GM12878 (cell line): ENCODE measurements around the gene ANKRD16. TPM values are rescaled to one million over a fixed set of nuclear protein-coding genes. Genes with fewer than 3 reads are reported as not detected.

Experiments used
- ATAC-seq: fragments of 200-7000 bp; cut with Tn5 transposase; 3 replicates; pipeline ENCODE4 v1.9.1; 2020; ENCODE audit warnings: mild to moderate bottlenecking, moderate library complexity
- BruUV-seq: library from RNA; stranded (reverse); fragments of 400-500 nt; replicated peaks from 2 replicates; lab custom pipeline; 2021; lab: Mats Ljungman, UMichigan
- CTCF ChIA-PET: fragments of 300-600 bp; sonication (Branson Sonifier 250); formaldehyde crosslinking; extraction: SDS; loops from one replicate; lab custom pipeline; 2021; ENCODE audit warnings: inconsistent platforms; lab: Yijun Ruan, JAX
- POLR2A ChIA-PET: fragments of 350-600 bp; formaldehyde crosslinking; extraction: SDS; loops from one replicate; lab custom pipeline; 2021; ENCODE audit warnings: inconsistent platforms; lab: Charles Lee
- RAD21 ChIA-PET: fragments of 300-600 bp; sonication (Branson Sonifier 250); formaldehyde crosslinking; loops from one replicate; lab custom pipeline; 2023; ENCODE audit warnings: antibody characterized with exemption; ENCODE audit not compliant: unreplicated experiment; lab: Charles Lee
- SMC1A ChIA-PET: fragments of 300-600 bp; sonication (Branson Sonifier 250); formaldehyde crosslinking; loops from one replicate; lab custom pipeline; 2023; ENCODE audit not compliant: unreplicated experiment, uncharacterized antibody; lab: Charles Lee
- DNase-seq: peaks from one replicate; pipeline ENCODE4 v3.0.0-alpha.2; 2011; ENCODE audit warnings: low read depth, low spot score
- FAIRE-seq: peaks from 3 replicates; lab custom pipeline; 2011; peaks lifted over from hg19 to GRCh38; lab: Jason Lieb, UNC
- H2AFZ ChIP-seq: 2 replicates; pipeline ENCODE4 v1.6.0; 2011; ENCODE audit warnings: low read depth, low read length, control low read depth; ENCODE audit not compliant: control insufficient read depth
- H3K27ac ChIP-seq: 2 replicates; pipeline ENCODE4 v1.5.1; 2011; ENCODE audit warnings: control low read depth; ENCODE audit not compliant: control insufficient read depth, insufficient read depth
- H3K27me3 ChIP-seq, 2 experiments: replicated peaks in 1 of 2; 2 replicates each; pipeline versions ENCODE4 v1.6.0 to v1.6.1; 2011; ENCODE audit warnings: low read length in 1 of 2; ENCODE audit not compliant: control insufficient read depth in 2 of 2, insufficient read depth in 2 of 2
- H3K36me3 ChIP-seq, 2 experiments: 2 replicates each; pipeline ENCODE4 v1.5.1; 2011; ENCODE audit warnings: low read length in 1 of 2; ENCODE audit not compliant: control insufficient read depth in 2 of 2, insufficient read depth in 2 of 2
- H3K4me1 ChIP-seq: 2 replicates; pipeline ENCODE4 v1.6.1; 2011; ENCODE audit warnings: mild to moderate bottlenecking, low read length, moderate library complexity, mixed read lengths; ENCODE audit not compliant: control insufficient read depth, insufficient read depth
- H3K4me2 ChIP-seq: 2 replicates; pipeline ENCODE4 v1.6.0; 2011; ENCODE audit warnings: control low read depth; ENCODE audit not compliant: control insufficient read depth, insufficient read depth
- H3K4me3 ChIP-seq: fragments of 200-600 bp; sonication (generic); 2 replicates; pipeline ENCODE4 v1.5.1; 2016
- H3K79me2 ChIP-seq: 2 replicates; pipeline ENCODE4 v1.6.0; 2011; ENCODE audit warnings: low read length; ENCODE audit not compliant: control insufficient read depth, insufficient read depth
- H3K9ac ChIP-seq: 2 replicates; pipeline ENCODE4 v1.8.0; 2011; ENCODE audit warnings: low read length, control low read depth, mixed read lengths; ENCODE audit not compliant: control insufficient read depth, insufficient read depth
- H3K9me3 ChIP-seq: replicated peaks from 3 replicates; pipeline ENCODE4 v1.5.1; 2011; ENCODE audit warnings: mild to moderate bottlenecking, low read length; ENCODE audit not compliant: control insufficient read depth, insufficient read depth
- H4K20me1 ChIP-seq: 2 replicates; pipeline ENCODE4 v1.6.0; 2011; ENCODE audit not compliant: control insufficient read depth, insufficient read depth
- CHD1 ChIP-seq: IDR thresholded peaks from 2 replicates; pipeline ENCODE4 v1.6.1; 2012; ENCODE audit warnings: low read depth, low read length, improper control_type of control experiment
- ETV6 ChIP-seq, 2 experiments: fragments of 450-650 bp in 1 of 2; IDR thresholded peaks in 1 of 2; conservative IDR thresholded peaks in 1 of 2; 2 replicates each; pipeline ENCODE4 v1.6.1; 2014; ENCODE audit warnings: antibody characterized with exemption in 1 of 2, borderline replicate concordance in 1 of 2, low read depth in 1 of 2, mild to moderate bottlenecking in 1 of 2, moderate library complexity in 1 of 2
- NFYA ChIP-seq: IDR thresholded peaks from 2 replicates; pipeline ENCODE4 v1.6.1; 2011; ENCODE audit warnings: low read depth, mild to moderate bottlenecking, low read length, improper control_type of control experiment, borderline replicate concordance
- RAD21 ChIP-seq: IDR thresholded peaks from 2 replicates; pipeline ENCODE4 v1.6.1; 2011; ENCODE audit warnings: mild to moderate bottlenecking, low read depth, low read length, moderate library complexity; ENCODE audit not compliant: insufficient read depth
- RFX5 ChIP-seq: IDR thresholded peaks from 2 replicates; pipeline ENCODE4 v1.6.1; 2011; ENCODE audit warnings: low read depth, low read length, improper control_type of control experiment
- TCF3 ChIP-seq: IDR thresholded peaks from 2 replicates; pipeline ENCODE4 v1.6.1; 2012; ENCODE audit warnings: low read depth, mild to moderate bottlenecking, low read length, borderline replicate concordance; ENCODE audit not compliant: insufficient read depth
- WGBS: methylation state at CpG from one replicate; pipeline ENCODE4 v1.1.6; 2016; ENCODE audit warnings: low lambda C conversion rate; ENCODE audit not compliant: insufficient replicate concordance, insufficient coverage; ENCODE audit errors: missing lambda C conversion rate; 5-methylcytosine and 5-hydroxymethylcytosine counted together
- in situ Hi-C: fragments of 300-500 bp; cut with MboI; formaldehyde crosslinking; loops from 9 replicates; pipeline ENCODE4 v1.14.3; 2018; ENCODE audit warnings: mixed read lengths
- intact Hi-C: fragments of 100-400 bp; cut with micrococcal nuclease; formaldehyde crosslinking; loops from one replicate; pipeline ENCODE4 v1.14.2; 2022; ENCODE audit not compliant: unreplicated experiment
- polyA plus RNA-seq, 11 experiments: library from polyadenylated mRNA; depleted of rRNA in 4 of 11; unstranded in 6 of 11; stranded (reverse) in 5 of 11; fragments of >200 nt; fragmentation: Nextera tagmentation in 4 of 11; fragmentation: Illumina TruSeq in 1 of 11; extraction: Ambion mirVana in 4 of 11; extraction: Trizol in 1 of 11; gene quantifications; 1 replicate in 1 of 11; 2 replicates in 10 of 11; pipeline versions ENCODE4 v1.2.1 to v1.2.3, GENCODE V29; 2011 to 2016; ENCODE audit warnings: inconsistent platforms in 2 of 11, missing spikeins in 2 of 11, low read depth in 1 of 11
- total RNA-seq, 4 experiments: library from RNA; depleted of rRNA in 3 of 4; stranded (reverse); fragments of >200 nt in 3 of 4; fragmentation: Illumina TruSeq in 1 of 4; extraction: Trizol in 1 of 4; gene quantifications; 2 replicates each; pipeline versions ENCODE4 v1.2.1 to v1.2.3, GENCODE V29; 2013 to 2021
- TF ChIP-seq, protein P1 (sequence below): fragments of 450-650 bp; IDR thresholded peaks from 2 replicates; pipeline ENCODE4 v1.6.1; 2014; ENCODE audit warnings: mild to moderate bottlenecking
- TF ChIP-seq, protein P2 (sequence below): fragments of 150-350 bp; IDR thresholded peaks from 2 replicates; pipeline ENCODE4 v1.6.1; 2016; ENCODE audit warnings: low read depth, low read length
- TF ChIP-seq, protein P3 (sequence below): IDR thresholded peaks from 2 replicates; pipeline ENCODE4 v1.6.1; 2012; ENCODE audit warnings: low read depth, low read length, improper control_type of control experiment
- TF ChIP-seq, protein P4 (sequence below): IDR thresholded peaks from 2 replicates; pipeline ENCODE4 v1.6.1; 2011; ENCODE audit warnings: low read depth, low read length, improper control_type of control experiment, borderline replicate concordance

ANKRD16 gene
- total and polyA plus RNA-seq, 10 of the 15 experiments (the other 5 are each of a cell fraction or from before 2014, with no cell fraction given) = 0.57 to 13.6 (median 4.4) TPM

DNA sequence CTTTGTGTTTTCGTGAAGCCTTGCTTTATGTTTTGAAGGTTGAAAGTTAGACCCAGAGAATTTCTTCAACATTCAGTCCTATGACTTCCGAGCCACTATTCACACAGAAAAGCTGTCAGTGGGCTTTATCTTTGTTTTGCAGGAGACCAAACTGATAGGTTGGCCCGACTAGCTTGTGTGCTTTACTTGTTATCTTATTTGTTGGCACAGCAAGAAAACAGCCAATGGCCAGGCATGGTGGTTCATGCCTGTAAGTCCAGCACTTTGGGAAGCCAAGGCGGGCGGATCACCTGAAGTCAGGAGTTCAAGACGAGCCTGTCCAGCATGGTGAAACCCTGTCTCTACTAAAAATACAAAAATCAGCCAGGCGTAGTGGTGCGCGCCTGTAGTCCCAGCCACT is 60.4 kb downstream of the ANKRD16 start:
- RAD21 ChIA-PET = interaction anchor here (1.1 kb wide), 1 partner anchor 14 kb away, joined by 4 read pairs; no protein-coding TSS in a partner anchor
- no peak for FAIRE-seq
- Histone ChIP-seq H4K20me1 (no peaks in the 10 kb centered on the region), H3K27me3 (no peaks in the 10 kb centered on the region), H3K4me1 (no peaks in the 10 kb centered on the region), H3K4me3 (no peak overlapping the region), H3K4me2 (no peak overlapping the region), H2AFZ (no peak overlapping the region), H3K79me2 (no peaks in the 10 kb centered on the region)
- no peak for DNase-seq
- in situ Hi-C loops (no loop called here), intact Hi-C loops (no loop called here)
- no TSS peak for BruUV-seq
- SMC1A ChIA-PET = interaction anchor here (0.5 to 2.8 kb wide), 2 partner anchors 11 to 23 kb away, joined by 3 to 11 read pairs; no protein-coding TSS in a partner anchor
- POLR2A ChIA-PET = interaction anchor here (1.9 kb wide), 1 partner anchor 15 kb away, joined by 4 read pairs; no protein-coding TSS in a partner anchor
- 79% methylated on average over 9 of the region's 9 CpGs for WGBS
- CTCF ChIA-PET = interaction anchor here (1.5 kb wide), 1 partner anchor 9 kb away, joined by 4 read pairs; no protein-coding TSS in a partner anchor
- no peak for ATAC-seq
- TF ChIP-seq TCF3 (no peak), RFX5 (no peak), ETV6 (conservative IDR thresholded peaks at IDR 0.05 in 1 of 2, IDR thresholded peaks at IDR 0.05 in 1 of 2; ENCODE audit: borderline replicate concordance in 1 of 2, low read depth in 1 of 2) (no peak), CHD1 (no peak), NFYA (no peak), RAD21 (no peak)
- TF ChIP-seq, protein P1, sequence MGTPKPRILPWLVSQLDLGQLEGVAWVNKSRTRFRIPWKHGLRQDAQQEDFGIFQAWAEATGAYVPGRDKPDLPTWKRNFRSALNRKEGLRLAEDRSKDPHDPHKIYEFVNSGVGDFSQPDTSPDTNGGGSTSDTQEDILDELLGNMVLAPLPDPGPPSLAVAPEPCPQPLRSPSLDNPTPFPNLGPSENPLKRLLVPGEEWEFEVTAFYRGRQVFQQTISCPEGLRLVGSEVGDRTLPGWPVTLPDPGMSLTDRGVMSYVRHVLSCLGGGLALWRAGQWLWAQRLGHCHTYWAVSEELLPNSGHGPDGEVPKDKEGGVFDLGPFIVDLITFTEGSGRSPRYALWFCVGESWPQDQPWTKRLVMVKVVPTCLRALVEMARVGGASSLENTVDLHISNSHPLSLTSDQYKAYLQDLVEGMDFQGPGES = no peak
- TF ChIP-seq, protein P2, sequence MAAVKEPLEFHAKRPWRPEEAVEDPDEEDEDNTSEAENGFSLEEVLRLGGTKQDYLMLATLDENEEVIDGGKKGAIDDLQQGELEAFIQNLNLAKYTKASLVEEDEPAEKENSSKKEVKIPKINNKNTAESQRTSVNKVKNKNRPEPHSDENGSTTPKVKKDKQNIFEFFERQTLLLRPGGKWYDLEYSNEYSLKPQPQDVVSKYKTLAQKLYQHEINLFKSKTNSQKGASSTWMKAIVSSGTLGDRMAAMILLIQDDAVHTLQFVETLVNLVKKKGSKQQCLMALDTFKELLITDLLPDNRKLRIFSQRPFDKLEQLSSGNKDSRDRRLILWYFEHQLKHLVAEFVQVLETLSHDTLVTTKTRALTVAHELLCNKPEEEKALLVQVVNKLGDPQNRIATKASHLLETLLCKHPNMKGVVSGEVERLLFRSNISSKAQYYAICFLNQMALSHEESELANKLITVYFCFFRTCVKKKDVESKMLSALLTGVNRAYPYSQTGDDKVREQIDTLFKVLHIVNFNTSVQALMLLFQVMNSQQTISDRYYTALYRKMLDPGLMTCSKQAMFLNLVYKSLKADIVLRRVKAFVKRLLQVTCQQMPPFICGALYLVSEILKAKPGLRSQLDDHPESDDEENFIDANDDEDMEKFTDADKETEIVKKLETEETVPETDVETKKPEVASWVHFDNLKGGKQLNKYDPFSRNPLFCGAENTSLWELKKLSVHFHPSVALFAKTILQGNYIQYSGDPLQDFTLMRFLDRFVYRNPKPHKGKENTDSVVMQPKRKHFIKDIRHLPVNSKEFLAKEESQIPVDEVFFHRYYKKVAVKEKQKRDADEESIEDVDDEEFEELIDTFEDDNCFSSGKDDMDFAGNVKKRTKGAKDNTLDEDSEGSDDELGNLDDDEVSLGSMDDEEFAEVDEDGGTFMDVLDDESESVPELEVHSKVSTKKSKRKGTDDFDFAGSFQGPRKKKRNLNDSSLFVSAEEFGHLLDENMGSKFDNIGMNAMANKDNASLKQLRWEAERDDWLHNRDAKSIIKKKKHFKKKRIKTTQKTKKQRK = no peak
- TF ChIP-seq, protein P3, sequence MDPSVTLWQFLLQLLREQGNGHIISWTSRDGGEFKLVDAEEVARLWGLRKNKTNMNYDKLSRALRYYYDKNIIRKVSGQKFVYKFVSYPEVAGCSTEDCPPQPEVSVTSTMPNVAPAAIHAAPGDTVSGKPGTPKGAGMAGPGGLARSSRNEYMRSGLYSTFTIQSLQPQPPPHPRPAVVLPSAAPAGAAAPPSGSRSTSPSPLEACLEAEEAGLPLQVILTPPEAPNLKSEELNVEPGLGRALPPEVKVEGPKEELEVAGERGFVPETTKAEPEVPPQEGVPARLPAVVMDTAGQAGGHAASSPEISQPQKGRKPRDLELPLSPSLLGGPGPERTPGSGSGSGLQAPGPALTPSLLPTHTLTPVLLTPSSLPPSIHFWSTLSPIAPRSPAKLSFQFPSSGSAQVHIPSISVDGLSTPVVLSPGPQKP = no peak
- TF ChIP-seq, protein P4, sequence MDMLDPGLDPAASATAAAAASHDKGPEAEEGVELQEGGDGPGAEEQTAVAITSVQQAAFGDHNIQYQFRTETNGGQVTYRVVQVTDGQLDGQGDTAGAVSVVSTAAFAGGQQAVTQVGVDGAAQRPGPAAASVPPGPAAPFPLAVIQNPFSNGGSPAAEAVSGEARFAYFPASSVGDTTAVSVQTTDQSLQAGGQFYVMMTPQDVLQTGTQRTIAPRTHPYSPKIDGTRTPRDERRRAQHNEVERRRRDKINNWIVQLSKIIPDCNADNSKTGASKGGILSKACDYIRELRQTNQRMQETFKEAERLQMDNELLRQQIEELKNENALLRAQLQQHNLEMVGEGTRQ = no peak
- TF ChIP-seq, all 136 proteins: peak for 0
- H3K27ac ChIP-seq = no peak overlapping the region
- H3K36me3 ChIP-seq = no peaks in the 10 kb centered on the region
- H3K9me3 ChIP-seq = no peaks in the 10 kb centered on the region
- no peak overlapping the region for H3K9ac ChIP-seq
